Anterior cingulate cortex (tissue), 58 donors: Measurements from ENCODE around the gene RPE65.
"Not testable (repeated sequence)": the region's sequence is repeated elsewhere in the genome, so short reads cannot be mapped to it uniquely, and the experiment has no call there.

ENCODE experiments used
- DNase-seq, 58 donors: peaks; one replicate each; lab custom pipeline; 2025; lab: John Stamatoyannopoulos, UW

RPE65 gene

GRCh38 chr1:68454534-68454933 is 4.8 kb upstream of the RPE65 start:
- no peak for DNase-seq

- DNase-seq = no peak
These were observed 3.4 kb upstream of the RPE65 start for GRCh38 chr1:68453060-68453670.

DNA sequence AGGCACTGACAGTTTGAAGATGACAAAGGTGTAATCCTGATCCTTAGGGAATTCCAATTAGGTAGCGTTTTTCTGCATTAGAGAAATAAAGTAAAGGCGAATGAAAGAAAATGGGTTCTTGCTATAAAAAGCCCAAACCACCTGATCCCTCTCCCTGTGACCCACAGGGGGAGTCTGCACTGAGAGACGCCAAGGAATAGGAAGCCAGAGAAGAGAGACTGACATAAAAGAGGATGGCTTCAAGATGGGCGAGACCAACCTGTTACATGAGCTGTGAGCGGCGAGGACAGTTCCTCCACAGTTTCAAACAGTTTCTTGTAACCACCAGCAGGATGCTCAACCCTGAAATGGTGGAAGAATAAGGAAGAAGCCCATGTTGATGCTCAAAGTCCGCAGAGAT is 1.4 kb downstream of the RPE65 start:
- DNase-seq = no peak

- no peak for DNase-seq
These were observed 4.0 kb downstream of the RPE65 start for GRCh38 chr1:68445709-68446108.

GRCh38 chr1:68442822-68443556 is 6.8 kb downstream of the RPE65 start:
- peak in 2 of 58 donors; percentile 5 to 14 for DNase-seq

DNA sequence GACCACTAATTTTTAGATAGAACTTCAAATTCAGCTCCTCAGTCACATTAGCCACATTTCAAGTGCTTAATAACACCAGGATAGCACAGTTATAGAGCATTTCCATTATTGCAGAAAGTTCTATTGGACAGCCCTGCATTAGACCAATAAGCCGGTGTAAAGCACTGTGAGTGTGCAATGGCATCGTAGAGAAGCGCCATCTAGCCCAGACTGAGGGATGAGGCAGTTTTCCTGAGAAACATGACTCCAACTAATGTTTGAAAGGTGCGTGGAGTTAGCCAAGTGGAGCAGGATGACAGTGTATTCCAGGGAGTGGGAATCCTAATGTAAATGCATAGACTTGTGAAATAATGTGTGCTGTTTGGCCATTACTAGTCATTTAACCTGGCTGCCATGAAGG is 7.7 kb downstream of the RPE65 start:
- DNase-seq = no peak

- DNase-seq = no peak
These were observed 11.4 kb downstream of the RPE65 start for GRCh38 chr1:68438310-68438709.

GRCh38 chr1:68433395-68433794 is 16.4 kb downstream of the RPE65 start:
- DNase-seq = peak in 22 of 58 donors; percentile 1 to 67 (median 24)

DNA sequence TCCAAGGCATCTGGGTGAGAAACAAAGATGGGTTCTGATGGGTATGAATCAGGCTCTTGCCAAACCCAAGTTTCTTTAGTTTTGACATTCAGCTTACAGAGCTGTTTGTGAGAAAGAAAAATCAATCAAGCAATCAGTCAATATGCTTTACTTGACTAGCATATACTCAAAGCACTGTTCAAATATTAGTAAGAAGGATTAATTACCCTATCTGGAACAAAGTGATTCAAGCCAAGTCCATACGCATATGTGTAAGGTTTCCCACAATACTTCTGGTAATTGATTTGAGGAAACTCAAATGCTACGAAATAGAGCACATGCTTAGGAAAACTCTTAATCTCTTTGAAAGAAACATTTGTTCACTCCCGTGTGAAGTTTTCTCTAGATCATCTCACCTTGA is 18.7 kb downstream of the RPE65 start:
- no peak for DNase-seq

- no peak for DNase-seq
These were observed 20.4 kb downstream of the RPE65 start for GRCh38 chr1:68429233-68429808.

DNA sequence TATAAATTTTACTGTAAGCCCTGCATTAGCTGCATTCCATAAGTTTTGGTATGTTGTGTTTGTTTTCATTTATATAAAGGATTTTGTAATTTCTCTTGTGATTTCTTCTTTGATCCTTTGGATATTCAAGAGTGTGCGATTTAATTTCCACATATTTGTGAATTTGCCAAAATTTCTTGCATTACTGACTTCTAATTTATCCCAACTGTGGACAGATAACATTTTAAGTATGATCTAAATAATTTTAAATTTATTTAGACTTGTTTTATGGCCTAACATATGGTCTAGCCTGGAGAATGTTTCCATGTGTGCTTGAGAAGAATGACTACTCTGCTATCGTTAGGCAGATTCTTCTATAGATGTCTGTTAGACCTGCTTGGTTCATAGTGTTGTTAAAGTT is 23.2 kb downstream of the RPE65 start:
- DNase-seq = no peak

GRCh38 chr1:68421350-68421749 is 28.4 kb downstream of the RPE65 start:
- DNase-seq = no peak

GRCh38 chr1:68409426-68409825 is 40.3 kb downstream of the RPE65 start:
- no peak for DNase-seq

- DNase-seq = no peak
These were observed 48.2 kb downstream of the RPE65 start for GRCh38 chr1:68401506-68401905.

DNA sequence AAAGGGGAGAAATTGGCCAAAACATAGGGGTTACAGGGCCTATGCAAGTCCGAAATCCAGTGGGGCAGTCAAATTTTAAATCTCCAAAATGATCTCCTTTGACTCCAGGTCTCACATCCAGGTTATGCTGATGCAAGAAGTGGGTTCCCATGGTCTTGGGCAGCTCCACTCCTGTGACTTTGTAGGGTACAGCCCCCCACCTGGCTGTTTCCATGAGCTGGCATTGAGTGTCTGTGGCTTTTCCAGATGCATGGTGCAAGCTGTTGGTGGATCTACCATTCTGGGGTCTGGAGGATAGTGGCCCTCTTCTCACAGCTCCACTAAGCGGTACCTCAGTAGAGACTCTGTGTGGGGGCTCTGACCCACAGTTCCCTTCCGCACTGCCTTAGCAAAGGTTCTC is 54.2 kb downstream of the RPE65 start:
- DNase-seq = not testable (repeated sequence)

GRCh38 chr1:68392474-68392873 is 57.3 kb downstream of the RPE65 start:
- not testable (repeated sequence) for DNase-seq

DNA sequence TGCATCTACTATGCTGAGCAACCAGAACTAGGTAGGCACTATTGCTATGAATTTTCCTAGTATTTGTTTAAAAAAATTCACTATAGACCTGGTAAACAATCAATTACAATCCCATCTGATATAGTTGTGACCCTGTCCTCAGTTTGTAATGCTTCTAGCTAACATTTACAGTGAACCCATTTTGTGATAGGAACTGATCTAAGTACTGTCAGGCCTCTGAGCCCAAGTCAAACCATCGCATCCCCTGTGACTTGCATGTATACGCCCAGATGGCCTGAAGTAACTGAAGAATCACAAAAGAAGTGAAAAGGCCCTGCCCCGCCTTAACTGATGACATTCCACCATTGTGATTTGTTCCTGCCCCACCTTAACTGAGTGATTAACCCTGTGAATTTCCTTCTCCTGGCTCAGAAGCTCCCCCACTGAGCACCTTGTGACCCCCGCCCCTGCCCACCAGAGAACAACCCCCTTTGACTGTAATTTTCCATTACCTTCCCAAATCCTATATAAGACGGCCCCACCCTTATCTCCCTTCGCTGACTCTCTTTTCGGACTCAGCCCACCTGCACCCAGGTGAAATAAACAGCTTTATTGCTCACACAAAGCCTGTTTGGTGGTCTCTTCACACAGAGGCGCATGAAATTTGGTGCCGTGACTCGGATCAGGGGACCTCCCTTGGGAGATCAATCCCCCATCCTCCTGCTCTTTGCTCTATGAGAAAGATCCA is 63.8 kb downstream of the RPE65 start:
- DNase-seq = not testable (repeated sequence)

GRCh38 chr1:68384872-68385411 is 64.8 kb downstream of the RPE65 start:
- peak in 2 of 58 donors; percentile 9 to 14 for DNase-seq

DNA sequence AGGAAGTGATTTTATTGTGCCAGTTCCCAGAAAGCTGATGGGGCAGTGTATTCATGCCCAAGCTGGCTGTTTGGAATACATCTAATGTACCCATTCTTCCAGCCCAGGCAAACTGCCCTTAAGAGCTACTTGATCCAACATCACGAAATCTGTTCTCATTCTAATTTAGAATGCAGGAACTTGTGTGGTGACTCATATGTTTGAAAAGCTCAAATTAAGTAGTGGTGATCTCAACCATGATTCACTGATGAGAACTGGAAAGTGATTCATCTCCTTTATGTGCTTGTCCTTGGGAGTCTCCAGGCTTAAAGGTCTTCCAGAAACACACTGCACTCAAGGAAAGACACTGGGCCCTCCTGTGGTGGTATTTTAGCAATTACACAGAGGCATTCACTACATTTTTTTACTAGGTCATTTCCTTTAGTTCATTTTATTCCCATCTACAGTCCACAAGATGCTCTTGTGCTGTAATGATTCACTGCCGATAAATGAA is 65.4 kb downstream of the RPE65 start:
- DNase-seq = peak in 28 of 58 donors; percentile 6 to 81 (median 21)

DNA sequence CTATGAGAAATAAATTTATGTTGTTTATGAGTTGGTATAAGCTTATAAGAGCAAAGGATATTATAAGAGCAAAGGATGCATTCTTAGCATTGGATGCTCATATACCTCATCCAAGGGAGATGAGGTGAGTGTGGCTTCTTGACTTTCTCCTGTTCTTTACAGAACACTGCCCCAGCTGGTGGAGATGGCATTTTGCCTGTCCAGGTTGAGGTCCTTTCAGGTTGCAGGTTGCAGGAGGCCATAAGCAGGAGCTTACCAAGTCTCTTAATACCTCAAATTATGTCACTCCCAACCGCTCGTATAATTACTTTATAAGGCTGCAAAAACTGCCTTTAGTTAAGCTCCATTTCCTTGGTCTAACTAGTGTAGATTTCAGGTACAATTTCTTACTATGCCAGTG is 66.7 kb downstream of the RPE65 start:
- DNase-seq = no peak

- no peak for DNase-seq
These were observed 70.7 kb downstream of the RPE65 start for GRCh38 chr1:68379085-68379478.
